Measurements from ENCODE around the gene USP32. TPM values are rescaled to one million over a fixed set of nuclear protein-coding genes. Genes with fewer than 3 reads are reported as not detected.

USP32 gene
- total and polyA plus RNA-seq, 2 of the 8 experiments (the other 6 are each of a cell fraction or from before 2014, with no cell fraction given): 29.6 to 112 TPM

DNA sequence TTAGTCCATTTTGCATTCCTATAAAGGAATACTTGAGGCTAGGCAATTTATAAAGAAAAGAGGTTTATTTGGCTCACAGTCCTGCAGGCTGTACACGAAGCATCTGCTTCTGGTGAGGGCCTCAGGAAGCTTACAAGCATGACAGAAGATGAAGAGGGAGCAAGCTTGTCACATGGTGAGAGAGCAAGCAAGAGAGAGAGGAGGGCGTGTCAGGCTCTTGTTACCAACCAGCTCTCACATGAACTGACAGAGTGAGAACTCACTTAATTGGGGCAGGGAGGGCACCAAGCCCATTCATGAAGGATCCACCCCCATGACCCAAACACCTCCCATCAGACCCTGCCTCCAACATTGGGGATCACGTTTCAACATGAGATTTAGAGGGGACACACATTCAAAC is 31.9 kb upstream of the USP32 start:
- Histone ChIP-seq H4K8ac (ENCODE audit: extremely low read depth, insufficient read depth, low read length) (no peak overlapping the region), H3K79me2 (ENCODE audit: control insufficient read depth in 1 of 2, insufficient read depth in 2 of 2, low read length in 2 of 2) (no peaks in the 10 kb centered on the region), H2AFZ (ENCODE audit: low read length) (no peak overlapping the region), H3K56ac (replicated peaks; ENCODE audit: insufficient read length, low read depth, low read length) (no peak overlapping the region), H3K9ac (replicated peaks in 1 of 4; ENCODE audit: extremely low read depth in 1 of 4, low read depth in 3 of 4, low read length in 3 of 4) (no peak overlapping the region), H2BK5ac (ENCODE audit: low read depth, low read length) (no peak overlapping the region), H3K9me3 (ENCODE audit: insufficient read depth in 2 of 2, low read depth in 1 of 2, low read length in 1 of 2) (no peaks in the 10 kb centered on the region), H3K18ac (ENCODE audit: extremely low read depth, low read length) (no peak overlapping the region), H3K27ac (ENCODE audit: low read depth, low read length) (no peak overlapping the region), H3K14ac (ENCODE audit: insufficient read length) (no peak overlapping the region), H2BK12ac (ENCODE audit: low read depth, low read length) (0 out of 2 replicates have a peak overlapping the region, but pooled peaks have one; percentile 50), H3K23me2 (ENCODE audit: low read depth, low read length) (peaks cover 3% of the 10 kb centered on the region; the same call in 1 of the 2 replicates), H3K4me2 (ENCODE audit: insufficient read depth in 1 of 2, low read depth in 2 of 2, low read length in 2 of 2) (no peak overlapping the region), H3K79me1 (ENCODE audit: low read depth, low read length) (no peaks in the 10 kb centered on the region), H3K36me3 (ENCODE audit: control insufficient read depth in 2 of 4, insufficient read depth in 4 of 4, low read length in 3 of 4) (no peaks in the 10 kb centered on the region), H3K4ac (replicated peaks; ENCODE audit: insufficient read length, low read depth, low read length) (no peak overlapping the region), H3K27me3 (replicated peaks in 1 of 4; ENCODE audit: control insufficient read depth in 3 of 4, extremely low read depth in 1 of 4, insufficient read depth in 3 of 4, low read length in 3 of 4) (peaks cover 0 to 11% (median 9%) of the 10 kb centered on the region in 4 experiments; a peak in 4 of 7 replicates), H2BK20ac (ENCODE audit: low read length) (no peak overlapping the region), H3K4me1 (replicated peaks in 1 of 4; ENCODE audit: control insufficient read depth in 3 of 4, insufficient read depth in 4 of 4, low read length in 3 of 4) (peaks cover 0 to 7% (median 6%) of the 10 kb centered on the region in 4 experiments; a peak in 6 of 7 replicates), H4K91ac (replicated peaks; ENCODE audit: insufficient read length, low read length) (no peak overlapping the region), H3K4me3 (ENCODE audit: extremely low read depth in 1 of 4, insufficient read depth in 2 of 4, low read depth in 3 of 4, low read length in 4 of 4) (no peak overlapping the region), H2BK120ac (replicated peaks; ENCODE audit: low read depth, low read length) (no peak overlapping the region), H2BK15ac (ENCODE audit: low read length) (no peak overlapping the region), H4K5ac (ENCODE audit: insufficient read length, low read depth, low read length) (no peak overlapping the region), H2AK5ac (ENCODE audit: low read depth, low read length) (no peak overlapping the region), H4K20me1 (replicated peaks in 1 of 2; ENCODE audit: control insufficient read depth in 1 of 2, insufficient read depth in 2 of 2, low read length in 2 of 2) (no peaks in the 10 kb centered on the region), H3K23ac (ENCODE audit: insufficient read length) (no peak overlapping the region)
- no peak for FAIRE-seq
- CTCF ChIA-PET (ENCODE audit: partially characterized antibody): interaction anchor here (0.8 to 1.6 kb wide), 4 partner anchors 9 to 250 kb away, joined by 3 to 5 read pairs (median 3); no protein-coding TSS in a partner anchor
- 87% methylated on average over 3 of the region's 3 CpGs; no CpG with 5 or more reads in 1 of the 2 experiments for WGBS, 2 experiments (ENCODE audit: extremely low coverage in 1 of 2, insufficient coverage in 1 of 2, insufficient read length in 1 of 2, insufficient replicate concordance in 2 of 2, low coverage in 1 of 2, low lambda C conversion rate in 2 of 2, missing lambda C conversion rate in 1 of 2)
- POLR2A ChIA-PET (ENCODE audit: partially characterized antibody): no interaction called here
- DNase-seq (ENCODE audit: low read depth in 1 of 2, low spot score in 2 of 2): no peak
- TF ChIP-seq TAF1 (IDR thresholded peaks at IDR 0.05; ENCODE audit: low read depth, low read length) (no peak), CHD1 (IDR thresholded peaks at IDR 0.05; ENCODE audit: low read depth, low read length) (no peak), KDM4A (IDR thresholded peaks at IDR 0.05; ENCODE audit: low read depth, low read length, severe bottlenecking) (no peak), SIN3A (conservative IDR thresholded peaks at IDR 0.05 in 1 of 2, IDR thresholded peaks at IDR 0.05 in 1 of 2; ENCODE audit: low read depth in 1 of 2, low read length in 2 of 2) (no peak), EGR1 (IDR thresholded peaks at IDR 0.05; ENCODE audit: borderline replicate concordance, low read depth, low read length) (no peak), KDM5A (IDR thresholded peaks at IDR 0.05; ENCODE audit: low read length) (no peak), ASH2L (IDR thresholded peaks at IDR 0.05; ENCODE audit: low read length) (no peak), RFX5 (IDR thresholded peaks at IDR 0.05; ENCODE audit: borderline replicate concordance, low read depth, low read length) (no peak), POU5F1 (IDR thresholded peaks at IDR 0.05; ENCODE audit: low read depth, low read length) (no peak), GTF2F1 (IDR thresholded peaks at IDR 0.05; ENCODE audit: borderline replicate concordance, low read depth, low read length) (no peak), SAP30 (IDR thresholded peaks at IDR 0.05; ENCODE audit: insufficient read depth, insufficient replicate concordance, low read length) (no peak)
- TF ChIP-seq, protein P1, sequence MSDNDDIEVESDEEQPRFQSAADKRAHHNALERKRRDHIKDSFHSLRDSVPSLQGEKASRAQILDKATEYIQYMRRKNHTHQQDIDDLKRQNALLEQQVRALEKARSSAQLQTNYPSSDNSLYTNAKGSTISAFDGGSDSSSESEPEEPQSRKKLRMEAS (IDR thresholded peaks at IDR 0.05): no peak
